GM23338 (cell line): ENCODE measurements around the gene VANGL1. TPM values are rescaled to one million over a fixed set of nuclear protein-coding genes. Genes with fewer than 3 reads are reported as not detected.

Experiments
- ATAC-seq: fragments of 200-7000 bp; cut with Tn5 transposase; 3 replicates; pipeline ENCODE4 v1.9.1; 2020
- DNase-seq: peaks from one replicate; pipeline ENCODE4 v3.0.0-alpha.2; 2015; ENCODE audit warnings: low spot score
- H2AFZ ChIP-seq: fragments of 200-600 bp; sonication (generic); 2 replicates; pipeline ENCODE4 v1.8.0; 2016; ENCODE audit warnings: antibody characterized with exemption, mild to moderate bottlenecking, moderate library complexity
- H3F3A ChIP-seq: fragments of 200-600 bp; sonication (generic); replicated peaks from 2 replicates; pipeline ENCODE4 v1.8.0; 2017; ENCODE audit warnings: antibody characterized with exemption, mixed run types, low read depth
- H3K27ac ChIP-seq: fragments of 200-600 bp; sonication (generic); 2 replicates; pipeline ENCODE4 v1.6.1; 2016; ENCODE audit warnings: low read depth
- H3K27me3 ChIP-seq: fragments of 200-600 bp; sonication (generic); 2 replicates; pipeline ENCODE4 v1.8.0; 2016; ENCODE audit warnings: mild to moderate bottlenecking, mixed run types, moderate library complexity; ENCODE audit not compliant: insufficient read depth
- H3K36me3 ChIP-seq: fragments of 200-600 bp; sonication (generic); 2 replicates; pipeline ENCODE4 v1.8.0; 2016; ENCODE audit warnings: mild to moderate bottlenecking; ENCODE audit not compliant: insufficient read depth
- H3K4me1 ChIP-seq: fragments of 200-600 bp; sonication (generic); 2 replicates; pipeline ENCODE4 v1.8.0; 2016; ENCODE audit warnings: mild to moderate bottlenecking, moderate library complexity; ENCODE audit not compliant: insufficient read depth
- H3K4me2 ChIP-seq: fragments of 200-600 bp; sonication (generic); 2 replicates; pipeline ENCODE4 v1.7.1; 2017; ENCODE audit warnings: mixed run types
- H3K4me3 ChIP-seq: fragments of 200-600 bp; sonication (generic); 2 replicates; pipeline ENCODE4 v1.6.1; 2016; ENCODE audit warnings: mixed run types
- H3K79me2 ChIP-seq: fragments of 200-600 bp; sonication (generic); replicated peaks from 2 replicates; pipeline ENCODE4 v1.8.0; 2017; ENCODE audit warnings: mild to moderate bottlenecking; ENCODE audit not compliant: insufficient read depth
- H3K9me2 ChIP-seq: fragments of 200-600 bp; sonication (generic); 2 replicates; pipeline ENCODE4 v1.8.0; 2017; ENCODE audit not compliant: insufficient read depth
- H4K20me1 ChIP-seq: fragments of 200-600 bp; sonication (generic); replicated peaks from 2 replicates; pipeline ENCODE4 v1.8.0; 2017; ENCODE audit warnings: mild to moderate bottlenecking; ENCODE audit not compliant: insufficient read depth
- H3K27ac Mint-ChIP-seq: 2 replicates; pipeline ENCODE4 v1.8.0; 2020; ENCODE audit warnings: inconsistent platforms, mild to moderate bottlenecking, moderate library complexity, mixed read lengths
- H3K27me3 Mint-ChIP-seq: 3 replicates; pipeline ENCODE4 v1.8.0; 2022; ENCODE audit warnings: low read depth, mild to moderate bottlenecking, moderate library complexity, mixed read lengths, inconsistent platforms; ENCODE audit not compliant: insufficient read depth, poor library complexity
- H3K36me3 Mint-ChIP-seq: 3 replicates; pipeline ENCODE4 v1.8.0; 2021; ENCODE audit warnings: low read depth, mild to moderate bottlenecking, inconsistent platforms, moderate library complexity, mixed read lengths
- H3K4me1 Mint-ChIP-seq: 3 replicates; pipeline ENCODE4 v1.8.0; 2020; ENCODE audit warnings: mild to moderate bottlenecking, inconsistent platforms, mixed read lengths
- H3K4me3 Mint-ChIP-seq: 3 replicates; pipeline ENCODE4 v1.8.0; 2021; ENCODE audit warnings: moderate library complexity, mild to moderate bottlenecking, inconsistent platforms, mixed read lengths
- H3K9me3 Mint-ChIP-seq: 3 replicates; pipeline ENCODE4 v1.8.0; 2020; ENCODE audit warnings: moderate library complexity, mild to moderate bottlenecking, inconsistent platforms, mixed read lengths
- CREB1 ChIP-seq: fragments of 250-450 bp; sonication (Bioruptor Pico); IDR thresholded peaks from 2 replicates; pipeline ENCODE4 v1.5.0; 2020; ENCODE audit warnings: low read depth, mild to moderate bottlenecking, moderate library complexity
- EZH2 ChIP-seq: fragments of 200-600 bp; sonication (generic); IDR thresholded peaks from one replicate; pipeline ENCODE4 v1.8.0; 2017; ENCODE audit warnings: antibody characterized with exemption, mild to moderate bottlenecking, low read depth; ENCODE audit not compliant: unreplicated experiment
- JUNB ChIP-seq: IDR thresholded peaks from one replicate; pipeline ENCODE4 v1.6.1; 2016; ENCODE audit warnings: antibody characterized with exemption; ENCODE audit not compliant: unreplicated experiment
- STAT1 ChIP-seq: IDR thresholded peaks from one replicate; pipeline ENCODE4 v1.6.1; 2016; ENCODE audit warnings: antibody characterized with exemption; ENCODE audit not compliant: unreplicated experiment
- ZNF114 ChIP-seq: fragments of 250-450 bp; sonication (Bioruptor Pico); IDR thresholded peaks from 2 replicates; pipeline ENCODE4 v1.5.0; 2020; ENCODE audit warnings: mild to moderate bottlenecking, moderate library complexity
- ZNF331 ChIP-seq: fragments of 250-450 bp; sonication (Bioruptor Pico); IDR thresholded peaks from 2 replicates; pipeline ENCODE4 v1.5.0; 2020; ENCODE audit warnings: low read depth, mild to moderate bottlenecking, moderate library complexity
- polyA plus RNA-seq: library from polyadenylated mRNA; unstranded; fragments of >200 nt; fragmentation: Nextera tagmentation; extraction: Ambion mirVana; gene quantifications from 2 replicates; pipeline ENCODE4 v1.2.1, GENCODE V29; 2016
- total RNA-seq: library from RNA; depleted of rRNA; stranded (reverse); fragments of >200 nt; shearing (Covaris generic); gene quantifications from 2 replicates; pipeline ENCODE4 v1.2.3, GENCODE V29; 2014
- TF ChIP-seq, protein P1 (sequence below): fragments of 250-450 bp; sonication (Bioruptor Pico); IDR thresholded peaks from 2 replicates; pipeline ENCODE4 v1.5.0; 2020; ENCODE audit warnings: mild to moderate bottlenecking, moderate library complexity
- TF ChIP-seq, protein P2 (sequence below), 2 experiments: fragments of 200-600 bp in 1 of 2; sonication (generic) in 1 of 2; conservative IDR thresholded peaks; 2 replicates each; pipeline versions ENCODE4 v1.5.1 to v1.6.1; 2016 to 2017; ENCODE audit warnings: antibody characterized with exemption in 2 of 2, low read depth in 2 of 2, mild to moderate bottlenecking in 2 of 2, moderate library complexity in 1 of 2
- TF ChIP-seq, protein P3 (sequence below): IDR thresholded peaks from 2 replicates; pipeline ENCODE4 v1.6.1; 2016; ENCODE audit warnings: antibody characterized with exemption
- TF ChIP-seq, protein P4 (sequence below): IDR thresholded peaks from one replicate; pipeline ENCODE4 v1.6.1; 2018; ENCODE audit warnings: antibody characterized with exemption; ENCODE audit not compliant: unreplicated experiment

The VANGL1 gene
- total and polyA plus RNA-seq, 2 experiments from 2014 or later, result 4.4 to 14.4 TPM

DNA sequence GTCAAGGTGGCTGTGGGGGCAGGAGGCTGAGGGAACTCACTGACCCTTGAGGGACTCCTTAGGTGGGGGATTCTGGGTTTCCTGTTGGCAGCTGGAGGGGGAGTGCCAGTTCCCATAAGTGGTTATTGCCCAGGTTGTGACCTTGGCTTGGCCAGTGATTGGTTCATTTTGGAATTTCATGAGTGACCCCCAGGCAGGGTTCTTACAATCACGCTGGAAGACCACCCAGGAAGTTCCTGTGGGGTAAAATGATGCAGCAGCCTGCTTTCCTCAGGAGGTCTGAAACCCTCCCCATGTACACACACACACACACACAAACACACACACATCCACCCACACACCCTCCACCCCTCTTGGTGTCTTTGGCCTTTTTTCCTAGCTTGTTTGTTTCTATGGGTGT, 16.9 kb downstream of the VANGL1 start (continued):
- TF ChIP-seq, protein P1, sequence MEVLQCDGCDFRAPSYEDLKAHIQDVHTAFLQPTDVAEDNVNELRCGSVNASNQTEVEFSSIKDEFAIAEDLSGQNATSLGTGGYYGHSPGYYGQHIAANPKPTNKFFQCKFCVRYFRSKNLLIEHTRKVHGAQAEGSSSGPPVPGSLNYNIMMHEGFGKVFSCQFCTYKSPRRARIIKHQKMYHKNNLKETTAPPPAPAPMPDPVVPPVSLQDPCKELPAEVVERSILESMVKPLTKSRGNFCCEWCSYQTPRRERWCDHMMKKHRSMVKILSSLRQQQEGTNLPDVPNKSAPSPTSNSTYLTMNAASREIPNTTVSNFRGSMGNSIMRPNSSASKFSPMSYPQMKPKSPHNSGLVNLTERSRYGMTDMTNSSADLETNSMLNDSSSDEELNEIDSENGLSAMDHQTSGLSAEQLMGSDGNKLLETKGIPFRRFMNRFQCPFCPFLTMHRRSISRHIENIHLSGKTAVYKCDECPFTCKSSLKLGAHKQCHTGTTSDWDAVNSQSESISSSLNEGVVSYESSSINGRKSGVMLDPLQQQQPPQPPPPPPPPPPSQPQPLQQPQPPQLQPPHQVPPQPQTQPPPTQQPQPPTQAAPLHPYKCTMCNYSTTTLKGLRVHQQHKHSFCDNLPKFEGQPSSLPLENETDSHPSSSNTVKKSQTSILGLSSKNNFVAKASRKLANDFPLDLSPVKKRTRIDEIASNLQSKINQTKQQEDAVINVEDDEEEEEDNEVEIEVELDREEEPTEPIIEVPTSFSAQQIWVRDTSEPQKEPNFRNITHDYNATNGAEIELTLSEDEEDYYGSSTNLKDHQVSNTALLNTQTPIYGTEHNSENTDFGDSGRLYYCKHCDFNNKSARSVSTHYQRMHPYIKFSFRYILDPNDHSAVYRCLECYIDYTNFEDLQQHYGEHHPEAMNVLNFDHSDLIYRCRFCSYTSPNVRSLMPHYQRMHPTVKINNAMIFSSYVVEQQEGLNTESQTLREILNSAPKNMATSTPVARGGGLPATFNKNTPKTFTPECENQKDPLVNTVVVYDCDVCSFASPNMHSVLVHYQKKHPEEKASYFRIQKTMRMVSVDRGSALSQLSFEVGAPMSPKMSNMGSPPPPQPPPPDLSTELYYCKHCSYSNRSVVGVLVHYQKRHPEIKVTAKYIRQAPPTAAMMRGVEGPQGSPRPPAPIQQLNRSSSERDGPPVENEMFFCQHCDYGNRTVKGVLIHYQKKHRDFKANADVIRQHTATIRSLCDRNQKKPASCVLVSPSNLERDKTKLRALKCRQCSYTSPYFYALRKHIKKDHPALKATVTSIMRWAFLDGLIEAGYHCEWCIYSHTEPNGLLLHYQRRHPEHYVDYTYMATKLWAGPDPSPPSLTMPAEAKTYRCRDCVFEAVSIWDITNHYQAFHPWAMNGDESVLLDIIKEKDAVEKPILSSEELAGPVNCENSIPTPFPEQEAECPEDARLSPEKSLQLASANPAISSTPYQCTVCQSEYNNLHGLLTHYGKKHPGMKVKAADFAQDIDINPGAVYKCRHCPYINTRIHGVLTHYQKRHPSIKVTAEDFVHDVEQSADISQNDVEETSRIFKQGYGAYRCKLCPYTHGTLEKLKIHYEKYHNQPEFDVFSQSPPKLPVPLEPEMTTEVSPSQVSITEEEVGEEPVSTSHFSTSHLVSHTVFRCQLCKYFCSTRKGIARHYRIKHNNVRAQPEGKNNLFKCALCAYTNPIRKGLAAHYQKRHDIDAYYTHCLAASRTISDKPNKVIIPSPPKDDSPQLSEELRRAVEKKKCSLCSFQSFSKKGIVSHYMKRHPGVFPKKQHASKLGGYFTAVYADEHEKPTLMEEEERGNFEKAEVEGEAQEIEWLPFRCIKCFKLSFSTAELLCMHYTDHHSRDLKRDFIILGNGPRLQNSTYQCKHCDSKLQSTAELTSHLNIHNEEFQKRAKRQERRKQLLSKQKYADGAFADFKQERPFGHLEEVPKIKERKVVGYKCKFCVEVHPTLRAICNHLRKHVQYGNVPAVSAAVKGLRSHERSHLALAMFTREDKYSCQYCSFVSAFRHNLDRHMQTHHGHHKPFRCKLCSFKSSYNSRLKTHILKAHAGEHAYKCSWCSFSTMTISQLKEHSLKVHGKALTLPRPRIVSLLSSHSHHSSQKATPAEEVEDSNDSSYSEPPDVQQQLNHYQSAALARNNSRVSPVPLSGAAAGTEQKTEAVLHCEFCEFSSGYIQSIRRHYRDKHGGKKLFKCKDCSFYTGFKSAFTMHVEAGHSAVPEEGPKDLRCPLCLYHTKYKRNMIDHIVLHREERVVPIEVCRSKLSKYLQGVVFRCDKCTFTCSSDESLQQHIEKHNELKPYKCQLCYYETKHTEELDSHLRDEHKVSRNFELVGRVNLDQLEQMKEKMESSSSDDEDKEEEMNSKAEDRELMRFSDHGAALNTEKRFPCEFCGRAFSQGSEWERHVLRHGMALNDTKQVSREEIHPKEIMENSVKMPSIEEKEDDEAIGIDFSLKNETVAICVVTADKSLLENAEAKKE (CRISPR knock-in tag), result no peak
- no peak for TF ChIP-seq CREB1 (CRISPR knock-in tag)

DNA sequence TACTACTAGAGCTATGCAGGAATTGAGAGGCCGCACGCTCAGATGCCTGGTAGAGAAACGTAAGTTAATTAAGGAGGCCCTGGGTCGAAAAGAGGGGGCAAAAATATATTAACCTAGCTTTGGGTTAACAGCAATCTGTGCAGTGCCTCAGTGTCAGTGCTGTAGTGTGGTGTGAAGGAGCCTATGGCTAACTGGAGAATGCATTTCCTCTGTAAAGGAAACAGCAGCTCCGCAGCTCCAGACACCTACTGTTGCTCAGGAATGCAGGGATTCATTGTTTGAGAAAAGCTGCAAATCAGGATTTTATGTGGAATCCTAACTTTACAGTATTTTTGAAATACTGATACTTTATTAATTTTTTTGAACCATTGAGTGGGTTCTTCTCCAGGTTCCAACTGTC, 18.4 kb downstream of the VANGL1 start:
- H3K27me3 ChIP-seq, result no peaks in the 10 kb centered on the region
- peaks cover 14% of the 10 kb centered on the region for H3K4me1 ChIP-seq
- no peak overlapping the region for H3K4me3 ChIP-seq
- no peaks in the 10 kb centered on the region; the same call in 1 of the 2 replicates for H4K20me1 ChIP-seq
- DNase-seq (peak; percentile 31), ATAC-seq (peak; percentile 62)
- H3K4me1 Mint-ChIP-seq, result peaks cover 26% of the 10 kb centered on the region
- peaks cover 8% of the 10 kb centered on the region; the same call in 1 of the 2 replicates for H3K36me3 ChIP-seq
- H2AFZ ChIP-seq, result no peak overlapping the region
- H3K4me2 ChIP-seq, result 0 out of 2 replicates have a peak overlapping the region, but pooled peaks have one; percentile 34
- H3K79me2 ChIP-seq, result peaks cover 33% of the 10 kb centered on the region
- no peak overlapping the region for H3K4me3 Mint-ChIP-seq
- 0 out of 2 replicates have a peak, but pooled peaks cover 5% of the 10 kb centered on the region for H3K9me2 ChIP-seq
- peak overlapping the region; percentile 61; the same call in 1 of the 2 replicates for H3K27ac ChIP-seq
- peaks cover 2% of the 10 kb centered on the region for H3K27me3 Mint-ChIP-seq
- no peaks in the 10 kb centered on the region for H3K9me3 Mint-ChIP-seq
- H3F3A ChIP-seq, result no peaks in the 10 kb centered on the region
- H3K27ac Mint-ChIP-seq, result peak overlapping the region; percentile 74; the same call in 1 of the 2 replicates
- H3K36me3 Mint-ChIP-seq, result peaks cover 29% of the 10 kb centered on the region
- TF ChIP-seq CREB1 (CRISPR knock-in tag) (no peak), STAT1 (no peak), JUNB (no peak), EZH2 (no peak), ZNF114 (no peak), ZNF331 (CRISPR knock-in tag) (no peak)
- TF ChIP-seq, protein P2, sequence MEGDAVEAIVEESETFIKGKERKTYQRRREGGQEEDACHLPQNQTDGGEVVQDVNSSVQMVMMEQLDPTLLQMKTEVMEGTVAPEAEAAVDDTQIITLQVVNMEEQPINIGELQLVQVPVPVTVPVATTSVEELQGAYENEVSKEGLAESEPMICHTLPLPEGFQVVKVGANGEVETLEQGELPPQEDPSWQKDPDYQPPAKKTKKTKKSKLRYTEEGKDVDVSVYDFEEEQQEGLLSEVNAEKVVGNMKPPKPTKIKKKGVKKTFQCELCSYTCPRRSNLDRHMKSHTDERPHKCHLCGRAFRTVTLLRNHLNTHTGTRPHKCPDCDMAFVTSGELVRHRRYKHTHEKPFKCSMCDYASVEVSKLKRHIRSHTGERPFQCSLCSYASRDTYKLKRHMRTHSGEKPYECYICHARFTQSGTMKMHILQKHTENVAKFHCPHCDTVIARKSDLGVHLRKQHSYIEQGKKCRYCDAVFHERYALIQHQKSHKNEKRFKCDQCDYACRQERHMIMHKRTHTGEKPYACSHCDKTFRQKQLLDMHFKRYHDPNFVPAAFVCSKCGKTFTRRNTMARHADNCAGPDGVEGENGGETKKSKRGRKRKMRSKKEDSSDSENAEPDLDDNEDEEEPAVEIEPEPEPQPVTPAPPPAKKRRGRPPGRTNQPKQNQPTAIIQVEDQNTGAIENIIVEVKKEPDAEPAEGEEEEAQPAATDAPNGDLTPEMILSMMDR (conservative IDR thresholded peaks at IDR 0.05; ENCODE audit: low read depth in 2 of 2), result no peak
- TF ChIP-seq, protein P3, sequence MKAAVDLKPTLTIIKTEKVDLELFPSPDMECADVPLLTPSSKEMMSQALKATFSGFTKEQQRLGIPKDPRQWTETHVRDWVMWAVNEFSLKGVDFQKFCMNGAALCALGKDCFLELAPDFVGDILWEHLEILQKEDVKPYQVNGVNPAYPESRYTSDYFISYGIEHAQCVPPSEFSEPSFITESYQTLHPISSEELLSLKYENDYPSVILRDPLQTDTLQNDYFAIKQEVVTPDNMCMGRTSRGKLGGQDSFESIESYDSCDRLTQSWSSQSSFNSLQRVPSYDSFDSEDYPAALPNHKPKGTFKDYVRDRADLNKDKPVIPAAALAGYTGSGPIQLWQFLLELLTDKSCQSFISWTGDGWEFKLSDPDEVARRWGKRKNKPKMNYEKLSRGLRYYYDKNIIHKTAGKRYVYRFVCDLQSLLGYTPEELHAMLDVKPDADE, result no peak
- TF ChIP-seq, protein P4, sequence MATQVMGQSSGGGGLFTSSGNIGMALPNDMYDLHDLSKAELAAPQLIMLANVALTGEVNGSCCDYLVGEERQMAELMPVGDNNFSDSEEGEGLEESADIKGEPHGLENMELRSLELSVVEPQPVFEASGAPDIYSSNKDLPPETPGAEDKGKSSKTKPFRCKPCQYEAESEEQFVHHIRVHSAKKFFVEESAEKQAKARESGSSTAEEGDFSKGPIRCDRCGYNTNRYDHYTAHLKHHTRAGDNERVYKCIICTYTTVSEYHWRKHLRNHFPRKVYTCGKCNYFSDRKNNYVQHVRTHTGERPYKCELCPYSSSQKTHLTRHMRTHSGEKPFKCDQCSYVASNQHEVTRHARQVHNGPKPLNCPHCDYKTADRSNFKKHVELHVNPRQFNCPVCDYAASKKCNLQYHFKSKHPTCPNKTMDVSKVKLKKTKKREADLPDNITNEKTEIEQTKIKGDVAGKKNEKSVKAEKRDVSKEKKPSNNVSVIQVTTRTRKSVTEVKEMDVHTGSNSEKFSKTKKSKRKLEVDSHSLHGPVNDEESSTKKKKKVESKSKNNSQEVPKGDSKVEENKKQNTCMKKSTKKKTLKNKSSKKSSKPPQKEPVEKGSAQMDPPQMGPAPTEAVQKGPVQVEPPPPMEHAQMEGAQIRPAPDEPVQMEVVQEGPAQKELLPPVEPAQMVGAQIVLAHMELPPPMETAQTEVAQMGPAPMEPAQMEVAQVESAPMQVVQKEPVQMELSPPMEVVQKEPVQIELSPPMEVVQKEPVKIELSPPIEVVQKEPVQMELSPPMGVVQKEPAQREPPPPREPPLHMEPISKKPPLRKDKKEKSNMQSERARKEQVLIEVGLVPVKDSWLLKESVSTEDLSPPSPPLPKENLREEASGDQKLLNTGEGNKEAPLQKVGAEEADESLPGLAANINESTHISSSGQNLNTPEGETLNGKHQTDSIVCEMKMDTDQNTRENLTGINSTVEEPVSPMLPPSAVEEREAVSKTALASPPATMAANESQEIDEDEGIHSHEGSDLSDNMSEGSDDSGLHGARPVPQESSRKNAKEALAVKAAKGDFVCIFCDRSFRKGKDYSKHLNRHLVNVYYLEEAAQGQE, result no peak
